Activated CD4-positive, alpha-beta T cell treated with anti-CD3 and anti-CD28 coated beads, Interleukin-2, amount 10 ng/mL, durations not matched to agents 24 days and 14 days (primary cell): ENCODE data around the gene ZFHX2. TPM values are rescaled to one million over a fixed set of nuclear protein-coding genes. Genes with fewer than 3 reads are reported as not detected.
"Not testable (repeated sequence)": the region's sequence is repeated elsewhere in the genome, so short reads cannot be mapped to it uniquely, and the experiment has no call there.

Experiments used
- DNase-seq: peaks from one replicate; pipeline ENCODE4 v3.0.0; 2022
- H3K27ac Mint-ChIP-seq: one replicate; pipeline ENCODE4 v1.8.0; 2022; ENCODE audit warnings: mild to moderate bottlenecking, mixed read lengths
- H3K27me3 Mint-ChIP-seq: one replicate; pipeline ENCODE4 v1.8.0; 2022; ENCODE audit warnings: mixed read lengths
- H3K36me3 Mint-ChIP-seq: one replicate; pipeline ENCODE4 v1.8.0; 2022; ENCODE audit warnings: low read depth, mild to moderate bottlenecking, mixed read lengths
- H3K4me1 Mint-ChIP-seq: one replicate; pipeline ENCODE4 v1.8.0; 2021; ENCODE audit warnings: mixed read lengths
- H3K4me3 Mint-ChIP-seq: one replicate; pipeline ENCODE4 v1.8.0; 2022; ENCODE audit warnings: mild to moderate bottlenecking, moderate library complexity, mixed read lengths
- H3K9me3 Mint-ChIP-seq: one replicate; pipeline ENCODE4 v1.8.0; 2021; ENCODE audit warnings: mixed read lengths
- intact Hi-C: fragments of 100-400 bp; cut with micrococcal nuclease; formaldehyde crosslinking; loops from one replicate; pipeline ENCODE4 v1.15.1; 2023
- total RNA-seq: library from RNA; stranded (reverse); gene quantifications from 2 replicates; pipeline ENCODE4 v1.2.3, GENCODE V29; 2022

ZFHX2 gene
- total RNA-seq, 1 donor from 2014 or later = 2.8 TPM

DNA sequence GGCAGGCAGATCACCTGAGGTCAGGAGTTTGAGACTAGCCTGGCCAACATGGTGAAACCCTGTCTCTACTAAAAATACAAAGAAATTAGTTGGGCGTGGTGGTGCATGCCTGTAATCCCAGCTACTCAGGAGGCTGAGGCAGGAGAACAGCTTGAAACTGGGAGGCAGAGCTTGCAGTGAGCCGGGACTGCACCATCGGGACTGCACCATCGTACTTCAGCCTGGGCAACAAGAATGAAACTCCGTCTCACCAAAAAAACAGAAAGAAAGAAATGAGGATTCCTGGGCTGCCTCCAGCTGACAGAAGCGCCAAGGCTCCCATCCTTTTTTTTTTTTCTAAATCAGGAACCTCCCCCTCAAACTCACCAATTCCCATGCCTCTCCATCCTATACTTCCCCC is 14.7 kb downstream of the ZFHX2 start:
- H3K4me3 Mint-ChIP-seq = not testable (repeated sequence)

DNA sequence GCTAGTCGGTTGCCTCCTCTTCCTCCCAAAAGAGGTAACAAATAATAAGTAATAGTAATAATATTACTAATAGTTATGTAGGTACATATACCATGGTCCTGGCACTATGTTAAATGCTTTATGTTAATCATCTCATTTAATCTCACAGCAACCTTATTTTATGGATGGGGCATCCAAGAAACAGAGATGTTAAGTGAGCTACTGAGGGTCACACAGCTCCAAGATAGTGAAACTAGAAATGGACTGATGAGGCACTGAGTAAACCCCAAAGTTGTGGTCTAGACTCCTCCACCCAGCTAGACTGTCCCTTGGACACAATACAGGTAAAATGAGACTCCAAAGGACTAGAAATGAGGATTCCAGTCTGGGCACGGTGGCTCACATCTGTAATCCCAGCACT is 15.1 kb downstream of the ZFHX2 start:
- Mint-ChIP-seq H3K4me3 (no peak overlapping the region), H3K4me1 (peaks cover 4% of the 10 kb centered on the region), H3K36me3 (no peaks in the 10 kb centered on the region), H3K27ac (no peak overlapping the region), H3K9me3 (no peaks in the 10 kb centered on the region), H3K27me3 (no peaks in the 10 kb centered on the region)
- DNase-seq = no peak
- intact Hi-C loops = no loop called here

More for the DNA sequence above, 14.7 kb downstream of the ZFHX2 start:
- H3K9me3 Mint-ChIP-seq, H3K27me3 Mint-ChIP-seq, H3K36me3 Mint-ChIP-seq, DNase-seq, intact Hi-C loops, H3K27ac Mint-ChIP-seq, H3K4me1 Mint-ChIP-seq: not testable (repeated sequence)

DNA sequence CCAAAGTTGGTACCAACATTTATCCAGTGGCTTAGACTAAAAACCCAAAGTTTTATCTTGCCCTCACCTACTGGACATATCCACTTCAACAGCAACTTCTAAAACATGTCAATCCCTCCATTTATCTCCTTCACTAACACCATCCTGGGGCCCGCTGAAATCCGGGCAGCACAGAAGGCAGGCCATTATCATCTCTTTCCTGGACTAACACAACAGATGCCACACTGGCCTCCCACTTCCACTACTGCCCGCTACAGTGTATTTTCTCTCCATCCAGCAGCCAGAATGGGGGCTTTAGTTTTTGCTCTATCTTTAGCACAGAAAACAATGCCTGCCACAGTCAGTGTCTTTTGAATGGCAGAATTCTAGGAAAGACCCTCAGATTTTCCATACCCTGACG is 15.6 kb downstream of the ZFHX2 start:
- Mint-ChIP-seq H3K4me1 (peaks cover 7% of the 10 kb centered on the region), H3K9me3 (no peaks in the 10 kb centered on the region), H3K27ac (no peak overlapping the region), H3K27me3 (no peaks in the 10 kb centered on the region), H3K36me3 (no peaks in the 10 kb centered on the region), H3K4me3 (no peak overlapping the region)
- intact Hi-C loops = no loop called here
- no peak for DNase-seq

DNA sequence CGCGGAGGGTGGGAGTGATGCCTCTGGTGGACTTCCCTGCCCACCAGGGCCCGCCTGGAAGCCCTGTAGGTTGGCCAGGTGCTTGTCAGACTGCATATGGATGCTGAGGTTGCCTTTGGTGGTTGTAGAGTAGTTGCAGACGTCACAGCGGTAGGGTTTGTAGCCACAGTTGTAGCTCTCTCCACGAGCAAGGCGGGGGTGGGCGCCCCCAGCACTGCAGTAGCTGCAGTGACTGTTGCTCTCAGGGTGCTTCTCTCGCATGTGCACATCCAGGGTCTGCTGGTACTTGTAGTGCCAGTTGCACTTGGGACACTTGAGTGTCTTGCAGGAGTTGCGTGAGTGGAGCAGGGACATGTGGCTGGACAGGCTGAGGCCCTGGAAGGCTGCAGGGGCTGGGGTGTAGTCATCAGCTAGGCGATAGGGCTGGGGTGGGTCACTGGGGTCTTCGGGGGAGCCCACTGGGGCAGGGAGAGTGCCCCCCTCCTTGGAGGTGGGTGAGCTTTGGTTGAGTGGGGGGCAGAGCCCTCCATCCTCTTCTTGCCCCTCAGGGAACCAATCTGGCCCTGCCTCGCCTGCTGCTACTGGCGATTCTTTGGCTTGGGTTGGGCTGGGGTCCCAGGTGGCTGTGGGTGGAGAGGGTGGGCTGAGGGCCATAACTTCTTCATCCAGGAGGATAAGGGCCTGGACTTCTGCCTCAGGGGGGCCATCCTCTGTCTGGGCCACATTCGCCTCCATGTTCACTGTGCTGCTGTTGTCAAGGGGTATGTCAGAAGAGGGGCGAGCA is 17.7 kb downstream of the ZFHX2 start:
- no peak overlapping the region for H3K4me3 Mint-ChIP-seq
- no peaks in the 10 kb centered on the region for H3K9me3 Mint-ChIP-seq
- H3K27ac Mint-ChIP-seq = no peak overlapping the region
- peaks cover 9% of the 10 kb centered on the region for H3K4me1 Mint-ChIP-seq
- H3K36me3 Mint-ChIP-seq = no peaks in the 10 kb centered on the region
- intact Hi-C loops = no loop called here
- H3K27me3 Mint-ChIP-seq = no peaks in the 10 kb centered on the region
- no peak for DNase-seq

DNA sequence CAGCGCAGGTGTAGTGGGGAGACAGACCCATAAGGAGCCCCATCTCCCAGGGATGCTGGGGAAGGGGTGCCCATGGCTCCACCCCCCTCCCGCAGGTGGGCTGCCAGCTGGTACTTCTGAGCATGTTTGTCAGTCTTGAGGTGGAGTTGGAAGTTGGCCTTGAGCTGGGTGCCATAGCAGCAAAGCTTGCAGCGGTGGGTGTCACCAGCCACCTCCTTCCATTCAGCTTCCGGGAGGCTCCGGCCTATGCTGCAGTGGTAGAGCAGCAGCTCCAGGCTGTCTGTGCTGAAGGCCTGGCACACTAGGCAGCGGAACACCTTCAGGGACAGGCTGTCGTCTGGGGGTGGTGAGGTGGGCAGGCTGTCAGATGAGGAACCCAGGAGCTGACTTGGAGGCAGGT is 18.9 kb downstream of the ZFHX2 start:
- intact Hi-C loops = no loop called here
- H3K27me3 Mint-ChIP-seq = no peaks in the 10 kb centered on the region
- H3K4me1 Mint-ChIP-seq = peaks cover 9% of the 10 kb centered on the region
- no peaks in the 10 kb centered on the region for H3K36me3 Mint-ChIP-seq
- no peak overlapping the region for H3K4me3 Mint-ChIP-seq
- H3K27ac Mint-ChIP-seq = no peak overlapping the region
- no peaks in the 10 kb centered on the region for H3K9me3 Mint-ChIP-seq
- DNase-seq = no peak

DNA sequence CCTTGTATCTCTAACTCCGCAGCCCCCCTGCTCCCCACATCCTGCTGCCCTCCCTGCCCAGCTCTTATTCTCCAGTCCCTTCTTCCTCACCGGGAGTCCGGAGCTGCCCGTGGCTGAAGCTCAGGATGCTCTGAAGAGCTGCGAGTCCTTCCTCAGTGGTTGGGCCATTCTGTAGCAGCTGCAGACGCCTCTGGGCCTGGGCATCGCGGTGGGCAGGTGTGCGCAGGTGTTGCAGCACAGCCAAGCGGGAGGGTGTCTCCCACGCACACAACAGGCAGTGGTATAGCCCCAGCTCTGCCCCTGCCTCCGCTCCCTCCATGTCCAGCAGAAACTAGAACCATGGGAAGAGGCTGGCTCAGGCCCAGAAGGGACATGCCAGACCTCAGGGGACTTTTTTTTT is 20.2 kb downstream of the ZFHX2 start:
- Mint-ChIP-seq H3K27me3 (no peaks in the 10 kb centered on the region), H3K27ac (no peak overlapping the region), H3K4me1 (peaks cover 9% of the 10 kb centered on the region), H3K4me3 (no peak overlapping the region), H3K9me3 (no peaks in the 10 kb centered on the region), H3K36me3 (no peaks in the 10 kb centered on the region)
- intact Hi-C loops = no loop called here
- DNase-seq = no peak

DNA sequence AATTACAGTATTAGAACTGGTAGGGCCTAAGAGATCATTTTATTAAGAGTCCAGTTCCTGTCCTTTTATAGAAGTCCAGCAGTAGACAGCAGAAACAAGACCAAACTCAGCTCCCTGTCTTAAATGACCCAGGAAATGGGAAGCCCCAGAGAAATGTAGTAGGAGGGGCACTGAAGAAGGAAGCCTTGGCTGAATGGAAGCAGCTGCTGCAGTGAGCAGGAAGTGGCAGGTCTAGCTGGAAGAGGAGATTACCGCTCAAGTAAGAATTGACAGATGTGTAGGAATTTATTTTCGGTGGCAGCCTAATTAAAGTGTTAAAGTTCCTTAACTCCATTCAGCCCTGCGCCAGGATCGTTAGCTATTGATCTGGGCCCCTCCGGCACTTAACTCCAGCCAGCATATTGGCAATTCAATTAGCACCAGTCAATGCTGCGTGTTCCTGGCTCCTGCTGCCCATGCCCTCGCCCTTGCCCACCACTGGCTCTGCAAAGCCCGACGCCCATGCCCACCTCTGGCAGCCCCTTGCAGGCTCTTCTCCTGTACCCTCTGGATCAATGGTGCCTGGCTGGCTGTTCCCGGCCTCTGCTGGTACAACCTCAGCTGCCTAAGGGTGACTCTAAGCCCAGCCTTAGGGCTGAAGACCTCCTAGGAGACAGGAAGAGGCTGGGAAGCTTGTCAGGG is 21.1 kb downstream of the ZFHX2 start:
- no peaks in the 10 kb centered on the region for H3K36me3 Mint-ChIP-seq
- peaks cover 9% of the 10 kb centered on the region for H3K4me1 Mint-ChIP-seq
- H3K27ac Mint-ChIP-seq = no peak overlapping the region
- no peak for DNase-seq
- intact Hi-C loops = no loop called here
- no peaks in the 10 kb centered on the region for H3K27me3 Mint-ChIP-seq
- H3K9me3 Mint-ChIP-seq = no peaks in the 10 kb centered on the region
- no peak overlapping the region for H3K4me3 Mint-ChIP-seq

DNA sequence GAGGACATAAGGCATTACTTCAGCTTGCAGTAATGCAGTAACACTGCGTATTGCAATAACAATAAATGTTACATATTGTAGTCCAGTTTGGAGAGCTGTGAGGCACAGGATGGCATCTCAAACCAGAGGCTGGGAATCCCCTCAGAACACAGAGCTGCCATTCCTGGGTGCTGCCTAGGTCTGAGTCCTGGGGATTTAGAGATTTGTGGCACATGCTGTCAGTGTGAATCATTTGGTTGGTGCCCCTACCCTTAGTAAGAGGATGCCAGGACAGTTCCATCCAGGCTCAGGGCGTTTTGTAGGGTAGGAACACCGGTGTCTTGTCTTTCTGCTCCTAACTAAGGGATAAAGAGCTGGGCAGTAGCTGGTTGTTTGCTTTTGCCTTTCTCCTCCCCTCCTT is 22.5 kb downstream of the ZFHX2 start:
- no peak overlapping the region for H3K27ac Mint-ChIP-seq
- intact Hi-C loops = no loop called here
- no peak overlapping the region for H3K4me3 Mint-ChIP-seq
- no peaks in the 10 kb centered on the region for H3K27me3 Mint-ChIP-seq
- H3K4me1 Mint-ChIP-seq = peaks cover 9% of the 10 kb centered on the region
- H3K36me3 Mint-ChIP-seq = no peaks in the 10 kb centered on the region
- DNase-seq = no peak
- H3K9me3 Mint-ChIP-seq = no peaks in the 10 kb centered on the region

DNA sequence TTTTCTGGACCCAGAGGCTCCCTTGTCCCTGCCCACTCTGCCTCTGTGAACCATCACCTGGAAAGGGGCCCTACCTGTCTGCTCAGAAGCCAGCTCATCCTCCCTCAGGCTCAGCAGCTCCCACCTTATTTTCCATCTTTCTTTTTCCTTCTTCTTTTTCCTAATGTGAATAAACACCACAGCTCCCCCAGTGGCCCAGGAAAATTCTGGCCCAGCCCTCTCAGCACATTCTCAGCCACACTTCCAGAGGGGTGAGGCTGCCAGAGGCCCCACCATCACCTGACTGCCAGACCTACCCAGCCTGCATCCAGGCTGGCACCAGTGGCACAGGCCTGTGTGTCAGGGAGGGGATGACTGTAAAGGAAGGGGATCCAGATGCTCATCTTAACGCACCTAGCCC is 23.0 kb downstream of the ZFHX2 start:
- Mint-ChIP-seq H3K4me1 (peaks cover 9% of the 10 kb centered on the region), H3K27ac (no peak overlapping the region), H3K27me3 (no peaks in the 10 kb centered on the region), H3K36me3 (no peaks in the 10 kb centered on the region), H3K9me3 (no peaks in the 10 kb centered on the region), H3K4me3 (no peak overlapping the region)
- no peak for DNase-seq
- intact Hi-C loops = no loop called here

DNA sequence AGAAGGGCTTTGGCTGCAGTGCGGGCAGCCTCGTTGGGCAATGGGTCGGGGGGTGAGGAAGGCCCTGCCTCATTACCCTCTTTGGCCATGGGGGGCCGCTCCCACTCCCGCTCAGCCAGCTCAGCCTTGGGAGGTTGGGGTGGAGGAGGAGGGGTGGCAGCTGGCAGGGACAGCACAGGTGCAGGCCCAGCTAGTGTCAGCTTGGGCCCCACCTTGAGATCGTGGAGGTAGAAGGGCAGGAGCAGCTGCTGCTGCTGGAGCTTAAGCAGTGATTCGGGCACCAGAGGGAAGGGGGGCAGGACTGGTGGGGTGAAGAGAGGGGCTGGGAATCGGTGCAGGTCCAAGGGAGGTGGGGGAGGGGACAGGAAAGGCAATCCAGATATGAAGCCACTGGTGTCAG is 26.0 kb downstream of the ZFHX2 start:
- H3K27me3 Mint-ChIP-seq = no peaks in the 10 kb centered on the region
- intact Hi-C loops = no loop called here
- H3K36me3 Mint-ChIP-seq = no peaks in the 10 kb centered on the region
- H3K4me1 Mint-ChIP-seq = peaks cover 2% of the 10 kb centered on the region
- no peaks in the 10 kb centered on the region for H3K9me3 Mint-ChIP-seq
- no peak overlapping the region for H3K27ac Mint-ChIP-seq
- no peak for DNase-seq
- H3K4me3 Mint-ChIP-seq = no peak overlapping the region

DNA sequence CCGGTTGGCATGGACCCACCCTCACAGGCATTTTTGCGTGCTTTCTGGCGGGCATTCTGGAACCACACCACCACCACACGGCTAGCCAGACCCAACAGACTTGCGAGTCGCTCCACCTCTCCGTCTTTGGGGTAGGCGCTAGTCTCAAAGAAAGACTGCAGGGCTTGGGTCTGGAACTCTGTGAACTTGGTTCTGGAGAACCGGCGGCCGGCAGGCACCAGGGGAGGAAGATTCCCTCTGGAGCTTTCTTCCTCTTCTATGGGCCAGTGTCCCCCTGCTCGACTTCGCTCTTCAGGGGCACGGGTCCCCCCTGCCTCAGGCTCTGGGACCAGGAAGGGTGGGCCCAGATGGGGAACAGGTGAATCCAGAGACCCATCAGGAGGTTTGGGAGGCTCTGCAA is 26.6 kb downstream of the ZFHX2 start:
- no peak for DNase-seq
- intact Hi-C loops = no loop called here
- H3K27ac Mint-ChIP-seq = no peak overlapping the region

DNA sequence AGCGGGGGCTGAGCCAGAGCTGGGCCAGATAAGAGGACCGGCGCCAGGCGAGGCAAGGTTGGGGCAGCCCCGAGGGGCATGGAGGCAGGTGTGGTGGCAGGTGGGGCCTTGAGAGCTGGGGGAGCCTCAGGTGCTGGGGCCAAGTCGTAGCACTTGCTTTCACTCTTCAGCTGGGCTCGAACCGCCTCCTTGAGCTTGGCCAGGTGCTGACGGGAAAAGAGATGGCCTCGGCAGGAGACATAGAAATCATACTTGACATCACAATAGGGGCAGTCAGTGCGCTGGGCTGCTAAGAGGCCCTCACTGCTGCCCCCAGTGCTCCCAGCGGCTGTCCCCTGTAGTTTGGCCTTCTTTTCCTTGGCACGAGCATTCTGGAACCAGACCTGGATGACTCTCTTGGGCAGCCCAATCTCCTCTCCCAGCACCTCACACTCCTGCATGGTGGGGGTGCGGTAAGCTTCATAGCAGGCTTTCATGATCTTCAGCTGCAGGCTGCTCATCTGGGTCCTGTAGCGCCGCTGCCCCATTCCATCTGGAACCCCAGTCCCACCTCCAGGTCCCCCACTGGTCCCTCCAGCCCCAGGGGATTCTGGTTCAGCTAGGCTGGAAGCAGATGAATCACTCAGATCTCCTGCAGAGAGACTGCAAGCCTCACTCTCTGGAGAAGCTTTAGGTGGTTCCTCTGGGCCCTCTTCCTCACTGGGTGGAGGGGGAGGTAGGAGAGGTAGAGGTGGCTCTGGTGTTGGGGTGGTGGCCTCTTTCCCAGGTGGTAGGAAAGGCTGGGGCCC is 28.1 kb downstream of the ZFHX2 start:
- H3K27ac Mint-ChIP-seq = no peak overlapping the region
- H3K27me3 Mint-ChIP-seq = no peaks in the 10 kb centered on the region
- no peaks in the 10 kb centered on the region for H3K4me1 Mint-ChIP-seq
- no peaks in the 10 kb centered on the region for H3K36me3 Mint-ChIP-seq
- H3K4me3 Mint-ChIP-seq = no peak overlapping the region
- H3K9me3 Mint-ChIP-seq = no peaks in the 10 kb centered on the region
- DNase-seq = no peak
- intact Hi-C loops = no loop called here

More for the DNA sequence above, 26.6 kb downstream of the ZFHX2 start:
- Mint-ChIP-seq H3K9me3 (no peaks in the 10 kb centered on the region), H3K27me3 (no peaks in the 10 kb centered on the region), H3K4me3 (no peak overlapping the region), H3K4me1 (no peaks in the 10 kb centered on the region), H3K36me3 (no peaks in the 10 kb centered on the region)

DNA sequence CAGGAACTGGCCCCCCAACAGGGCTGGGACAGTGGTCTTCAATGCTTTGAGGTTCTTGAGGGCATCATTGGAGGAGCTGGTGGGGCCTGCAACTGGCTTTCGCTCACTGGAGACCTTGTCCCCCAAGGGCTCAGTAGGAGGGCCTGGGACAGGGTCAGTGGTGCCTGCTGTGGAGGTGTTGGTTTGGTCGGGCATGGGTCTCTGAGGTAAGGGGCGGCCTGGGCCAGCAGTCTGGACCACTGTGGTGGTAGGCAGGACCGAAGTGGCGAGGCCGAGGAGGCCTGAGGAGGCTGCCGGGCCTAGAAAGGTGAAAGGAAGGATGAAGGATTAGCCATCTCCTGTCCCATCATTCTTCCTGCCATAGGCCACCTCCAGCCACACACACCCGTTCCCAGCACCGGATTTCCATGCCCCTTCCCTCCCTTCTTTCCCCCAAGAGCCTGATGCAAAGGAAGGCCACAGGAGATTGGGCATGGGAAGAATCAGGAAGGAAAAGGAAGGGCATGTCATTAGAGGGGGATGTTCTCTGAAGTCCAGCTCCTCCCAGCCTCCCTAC is 28.8 kb downstream of the ZFHX2 start:
- no peaks in the 10 kb centered on the region for H3K4me1 Mint-ChIP-seq
- intact Hi-C loops = no loop called here
- H3K4me3 Mint-ChIP-seq = no peak overlapping the region
- no peak for DNase-seq
- no peaks in the 10 kb centered on the region for H3K27me3 Mint-ChIP-seq
- no peaks in the 10 kb centered on the region for H3K9me3 Mint-ChIP-seq
- no peaks in the 10 kb centered on the region for H3K36me3 Mint-ChIP-seq
- H3K27ac Mint-ChIP-seq = no peak overlapping the region
